Suprapubic skin (tissue), 4 donors: ENCODE measurements around the gene RANBP1. TPM values are rescaled to one million over a fixed set of nuclear protein-coding genes. Genes with fewer than 3 reads are reported as not detected.

Experiments
- DNase-seq, 2 donors: peaks; one replicate each; pipeline ENCODE4 v3.0.0-alpha.2; 2019; ENCODE audit warnings: low spot score in 2 of 2
- H3K27ac ChIP-seq: fragments of 200-600 bp; sonication (generic); one replicate; pipeline ENCODE4 v1.5.1; 2019
- H3K27me3 ChIP-seq: fragments of 200-600 bp; sonication (generic); one replicate; pipeline ENCODE4 v1.5.1; 2019
- H3K36me3 ChIP-seq: fragments of 200-600 bp; sonication (generic); one replicate; pipeline ENCODE4 v1.5.1; 2019
- H3K4me1 ChIP-seq: fragments of 200-600 bp; sonication (generic); one replicate; pipeline ENCODE4 v1.5.1; 2019
- H3K4me3 ChIP-seq: fragments of 200-600 bp; sonication (generic); one replicate; pipeline ENCODE4 v1.5.1; 2019; ENCODE audit warnings: mild to moderate bottlenecking
- H3K9me3 ChIP-seq: fragments of 200-600 bp; sonication (generic); one replicate; pipeline ENCODE4 v1.5.1; 2019
- CTCF ChIP-seq, 2 donors: fragments of 200-600 bp in 1 of 2; fragments of 450-650 bp in 1 of 2; sonication (generic) in 1 of 2; IDR thresholded peaks; one replicate each; pipeline ENCODE4 v1.5.1; 2016 to 2019; ENCODE audit warnings: antibody characterized with exemption in 2 of 2, mild to moderate bottlenecking in 1 of 2, moderate library complexity in 1 of 2
- EP300 ChIP-seq: sonication (generic); formaldehyde crosslinking; IDR thresholded peaks from one replicate; pipeline ENCODE4 v1.6.1; 2017; ENCODE audit warnings: antibody characterized with exemption
- POLR2A ChIP-seq, 2 donors: fragments of 450-650 bp; IDR thresholded peaks; one replicate each; pipeline ENCODE4 v1.6.1; 2017; ENCODE audit warnings: antibody characterized with exemption in 2 of 2, mild to moderate bottlenecking in 2 of 2, moderate library complexity in 2 of 2
- POLR2AphosphoS5 ChIP-seq, 3 donors: sonication (generic); formaldehyde crosslinking; IDR thresholded peaks; one replicate each; pipeline ENCODE4 v1.6.1; 2017; ENCODE audit warnings: antibody characterized with exemption in 3 of 3
- WGBS: methylation state at CpG from one replicate; pipeline ENCODE4 v1.1.5; 2018; 5-methylcytosine and 5-hydroxymethylcytosine counted together
- total RNA-seq, 4 donors: library from RNA; depleted of rRNA; stranded (reverse); fragments of >200 nt; gene quantifications; one replicate each; pipeline ENCODE4 v1.1.0, GENCODE V29; 2016

Gene RANBP1
- total RNA-seq, 4 donors from 2014 or later: 107 to 150 (median 119) TPM

- no peak overlapping the region for H3K27ac ChIP-seq
- DNase-seq: no peak
- H3K36me3 ChIP-seq: peaks cover 84% of the 10 kb centered on the region
- no peak for TF ChIP-seq EP300
- TF ChIP-seq POLR2AphosphoS5 (IDR thresholded peaks at IDR 0.05): no peak
- TF ChIP-seq POLR2A (IDR thresholded peaks at IDR 0.05): no peak
- TF ChIP-seq CTCF (IDR thresholded peaks at IDR 0.05): no peak
- no peak overlapping the region for H3K4me3 ChIP-seq
- H3K9me3 ChIP-seq: no peaks in the 10 kb centered on the region
- no peaks in the 10 kb centered on the region for H3K4me1 ChIP-seq
- WGBS: 89% methylated on average over 10 of the region's 10 CpGs
- no peaks in the 10 kb centered on the region for H3K27me3 ChIP-seq
These were observed 9.1 kb upstream of the RANBP1 start for GRCh38 chr22:20106849-20107237.

- H3K4me3 ChIP-seq: no peak overlapping the region
- DNase-seq: no peak
- no peak for TF ChIP-seq POLR2A (IDR thresholded peaks at IDR 0.05)
- no peak for TF ChIP-seq EP300
- no peak for TF ChIP-seq CTCF (IDR thresholded peaks at IDR 0.05)
- TF ChIP-seq POLR2AphosphoS5 (IDR thresholded peaks at IDR 0.05): no peak
- peaks cover 85% of the 10 kb centered on the region for H3K36me3 ChIP-seq
- no peaks in the 10 kb centered on the region for H3K9me3 ChIP-seq
- H3K27me3 ChIP-seq: no peaks in the 10 kb centered on the region
- H3K27ac ChIP-seq: no peak overlapping the region
- WGBS: no CpG with 5 or more reads among the region's 7 CpGs
- H3K4me1 ChIP-seq: no peaks in the 10 kb centered on the region
These were observed 8.4 kb upstream of the RANBP1 start for GRCh38 chr22:20107471-20107901.

GRCh38 chr22:20107951-20108756, 7.8 kb upstream of the RANBP1 start:
- DNase-seq: no peak
- 83% methylated on average over 5 of the region's 13 CpGs for WGBS
- Histone ChIP-seq H3K27me3 (no peaks in the 10 kb centered on the region), H3K9me3 (no peaks in the 10 kb centered on the region), H3K27ac (no peak overlapping the region), H3K4me1 (no peaks in the 10 kb centered on the region), H3K36me3 (peaks cover 87% of the 10 kb centered on the region), H3K4me3 (no peak overlapping the region)
- TF ChIP-seq EP300: no peak
- no peak for TF ChIP-seq CTCF (IDR thresholded peaks at IDR 0.05)
- TF ChIP-seq POLR2AphosphoS5 (IDR thresholded peaks at IDR 0.05): no peak

- no peak for TF ChIP-seq CTCF (IDR thresholded peaks at IDR 0.05)
- no peak for TF ChIP-seq EP300
- TF ChIP-seq POLR2AphosphoS5 (IDR thresholded peaks at IDR 0.05): no peak
- no peak for TF ChIP-seq POLR2A (IDR thresholded peaks at IDR 0.05)
- Histone ChIP-seq H3K4me3 (no peak overlapping the region), H3K9me3 (no peaks in the 10 kb centered on the region), H3K4me1 (no peaks in the 10 kb centered on the region), H3K27me3 (no peaks in the 10 kb centered on the region), H3K27ac (no peak overlapping the region), H3K36me3 (peaks cover 93% of the 10 kb centered on the region)
- 84% methylated on average over 9 of the region's 12 CpGs for WGBS
- DNase-seq: no peak
These were observed 7.1 kb upstream of the RANBP1 start for GRCh38 chr22:20108757-20109230.

- H3K4me1 ChIP-seq: no peaks in the 10 kb centered on the region
- peaks cover 98% of the 10 kb centered on the region for H3K36me3 ChIP-seq
- WGBS: 83% methylated on average over 17 of the region's 23 CpGs
- no peaks in the 10 kb centered on the region for H3K27me3 ChIP-seq
- H3K4me3 ChIP-seq: no peak overlapping the region
- DNase-seq: no peak
- TF ChIP-seq POLR2A (IDR thresholded peaks at IDR 0.05): no peak
- TF ChIP-seq POLR2AphosphoS5 (IDR thresholded peaks at IDR 0.05): no peak
- no peak for TF ChIP-seq EP300
- no peak for TF ChIP-seq CTCF (IDR thresholded peaks at IDR 0.05)
- no peak overlapping the region for H3K27ac ChIP-seq
- H3K9me3 ChIP-seq: no peaks in the 10 kb centered on the region
These were observed 6.2 kb upstream of the RANBP1 start for GRCh38 chr22:20109411-20110358.
